NAMALWA (cell line): ENCODE results near the gene PSMB9.

Experiments
- DNase-seq: peaks from one replicate; pipeline ENCODE4 v3.0.0-alpha.2; 2015; ENCODE audit warnings: low spot score

PSMB9 gene

DNA sequence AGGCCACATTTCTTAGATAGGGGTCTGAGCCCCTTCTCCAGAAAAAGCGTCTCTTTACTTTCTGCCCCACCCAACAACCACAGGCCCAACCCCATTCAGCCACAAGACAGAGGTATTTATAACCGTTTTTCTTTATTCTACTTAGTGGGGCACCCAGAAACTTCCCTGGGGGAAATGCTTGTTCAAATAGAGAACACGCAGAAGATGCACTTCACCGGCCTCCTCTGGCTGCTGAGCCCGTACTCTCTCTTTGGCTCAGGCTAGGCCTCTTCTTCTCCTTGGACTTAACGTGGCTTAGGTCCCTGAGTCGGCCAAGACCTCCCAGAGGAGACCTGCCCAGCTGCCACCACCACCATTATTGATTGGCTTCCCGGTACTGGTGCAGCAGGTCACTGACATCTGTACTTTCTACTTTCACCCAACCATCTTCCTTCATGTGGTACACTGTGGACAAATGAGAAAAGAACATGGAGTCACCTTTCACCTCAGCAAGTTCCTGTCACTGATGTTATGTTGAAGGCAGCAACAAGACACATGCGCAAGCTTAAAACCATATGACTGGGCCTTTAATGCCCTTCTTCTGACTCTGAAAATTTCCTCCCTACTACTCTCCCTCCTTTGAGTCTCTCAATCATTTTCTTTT lies 13.3 kb upstream of the PSMB9 start:
- no peak for DNase-seq

DNA sequence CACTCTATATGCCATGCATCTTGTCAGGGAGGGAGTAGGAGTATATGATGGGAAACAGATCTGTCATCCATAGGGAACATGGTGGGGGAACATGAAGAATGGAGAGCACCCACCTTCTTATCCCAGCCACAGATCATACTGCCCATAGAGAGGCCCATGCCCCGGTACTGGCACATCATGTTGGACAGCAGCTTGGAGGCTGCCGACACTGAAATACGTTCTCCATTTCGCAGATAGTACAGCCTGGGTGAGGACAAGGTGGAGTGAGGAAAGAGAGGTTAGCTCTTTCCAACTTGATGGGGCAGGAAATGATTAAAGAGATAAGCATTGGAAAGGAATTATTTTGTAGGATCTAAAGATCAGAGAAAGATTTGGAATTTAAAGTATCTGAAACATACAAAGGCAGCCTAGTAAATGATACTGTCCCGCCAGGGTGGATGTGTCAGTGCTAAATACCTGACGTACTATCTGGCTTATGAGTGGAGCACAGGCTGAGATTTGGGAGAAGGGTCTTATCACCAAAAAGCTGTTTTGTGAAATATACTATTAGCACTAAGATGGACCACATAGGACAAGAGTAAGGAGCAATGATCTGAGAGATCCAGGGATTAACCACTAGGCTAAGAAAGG lies 11.9 kb upstream of the PSMB9 start:
- no peak for DNase-seq

DNA sequence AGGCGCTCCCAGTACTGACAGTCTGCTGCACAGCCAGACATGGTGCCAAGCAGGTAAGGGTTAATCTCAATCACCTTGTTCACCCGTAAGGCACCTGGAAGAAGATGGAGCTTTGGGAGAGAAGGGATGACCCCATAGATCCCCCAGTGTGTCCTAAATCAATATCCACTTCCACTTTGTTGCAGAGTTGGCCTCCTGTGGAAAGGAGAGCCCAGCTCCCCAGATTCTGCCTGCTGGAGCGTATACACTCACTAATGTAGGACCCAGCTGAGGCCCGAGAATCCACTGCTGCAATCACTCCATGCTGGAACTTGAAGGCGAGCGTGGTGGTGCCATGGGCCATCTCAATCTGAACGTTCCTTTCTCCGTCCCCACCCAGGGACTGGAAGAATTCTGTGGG lies 11.3 kb upstream of the PSMB9 start:
- no peak for DNase-seq

DNA sequence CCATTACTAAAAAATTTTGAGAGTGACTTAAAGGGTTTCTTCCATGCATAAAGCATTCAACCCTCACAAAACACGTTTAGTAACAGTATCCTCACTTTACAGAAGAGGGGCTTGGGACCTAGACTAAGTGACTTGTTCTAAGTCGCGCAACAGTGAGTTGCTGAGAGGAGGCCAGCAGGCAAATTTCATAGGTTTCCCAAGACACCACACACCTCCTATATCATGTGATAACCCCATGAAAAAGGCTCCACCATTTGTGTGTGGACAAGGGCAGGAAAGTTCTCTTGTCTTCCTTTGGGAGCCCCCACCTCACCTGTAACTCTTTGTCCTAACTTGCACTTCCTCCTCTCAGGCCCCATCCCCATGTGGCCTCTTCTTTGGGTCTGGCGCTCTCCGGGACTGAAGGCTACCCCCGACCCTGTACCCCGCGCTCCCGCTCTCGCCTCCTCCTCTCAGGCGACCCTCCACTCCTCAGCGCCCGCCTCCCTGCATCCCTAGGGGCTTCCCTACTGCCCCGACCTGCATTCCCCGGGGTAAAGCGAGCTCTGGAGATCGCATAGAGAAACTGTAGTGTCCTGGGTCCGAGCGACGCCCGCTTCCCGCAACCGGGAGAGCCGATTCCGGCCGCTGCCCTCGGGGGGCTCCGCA lies 10.5 kb upstream of the PSMB9 start:
- DNase-seq: peak; percentile 30

DNA sequence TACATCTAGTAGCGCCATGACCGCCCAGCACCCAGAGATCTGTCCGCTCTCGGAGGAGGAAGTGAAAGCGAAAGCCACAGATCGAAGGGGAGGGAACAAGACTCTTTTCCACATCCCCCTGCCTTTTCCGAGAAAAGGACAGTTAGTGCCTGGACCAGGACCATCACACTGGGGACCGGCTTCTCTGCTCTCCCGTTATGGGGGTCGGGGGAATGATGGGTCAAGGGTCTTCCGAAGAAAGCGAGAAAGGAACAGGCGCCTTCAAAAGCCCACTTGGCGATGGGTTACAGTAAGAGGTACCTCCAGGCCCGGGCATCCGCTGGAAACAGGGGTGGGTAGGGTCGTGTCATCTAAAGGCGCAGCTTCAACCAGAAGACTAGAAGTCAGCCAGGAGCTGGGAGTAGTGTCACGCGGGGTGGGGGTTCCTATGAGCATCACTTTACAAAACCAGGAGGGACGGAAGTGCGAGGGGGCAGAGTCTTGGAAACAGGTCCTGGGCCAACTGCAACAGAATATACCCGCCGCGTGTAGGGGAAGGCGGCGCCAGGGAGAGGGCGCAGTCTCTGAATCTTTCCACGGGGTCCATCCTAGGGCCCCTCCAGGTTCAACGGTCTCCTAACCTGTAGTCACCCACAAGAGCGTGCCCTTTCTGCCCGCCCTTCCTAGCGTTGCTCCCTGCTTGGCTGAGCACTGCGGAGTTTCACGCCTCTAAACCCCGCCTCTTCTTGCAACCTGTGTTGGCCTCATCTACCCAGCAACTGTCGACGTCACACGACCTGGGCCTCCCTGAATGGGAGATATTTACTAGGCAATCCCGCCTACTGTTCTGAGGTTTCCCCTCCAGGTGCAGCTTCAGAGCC lies 9.8 kb upstream of the PSMB9 start, which contains the start of gene PSMB8:
TSS of gene PSMB8 (minus strand) at position 69 of the 860 bp plus-strand sequence. CDS start at position 18, 51 bp downstream.
- peak; percentile 99 for DNase-seq

DNA sequence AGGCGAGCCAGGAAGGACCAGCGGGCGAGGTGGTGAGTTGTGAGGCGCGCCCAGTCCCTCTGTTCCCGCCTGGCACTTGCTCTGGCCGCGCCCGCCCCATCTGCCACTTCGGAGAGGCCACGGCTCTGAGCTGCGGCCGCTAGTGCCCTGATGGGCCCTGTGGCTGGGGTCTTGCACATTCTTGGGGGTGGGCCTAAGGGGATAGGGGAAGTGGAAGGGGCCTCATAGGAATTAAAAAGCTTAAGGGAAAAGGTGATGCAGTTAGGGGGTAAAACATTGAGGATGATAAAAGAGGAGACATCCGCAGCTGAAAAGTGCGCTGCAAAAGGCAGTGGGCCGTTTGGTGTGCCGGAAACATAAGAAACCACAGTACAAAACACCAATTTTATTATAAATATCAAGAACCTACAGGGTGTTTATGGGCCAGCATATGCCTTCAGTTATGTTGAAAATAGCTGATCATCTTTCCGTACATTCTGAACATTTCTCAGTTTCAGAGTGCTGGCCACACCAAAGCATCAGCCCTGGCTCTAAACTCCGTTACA lies 9.1 kb upstream of the PSMB9 start:
- peak; percentile 58 for DNase-seq

DNA sequence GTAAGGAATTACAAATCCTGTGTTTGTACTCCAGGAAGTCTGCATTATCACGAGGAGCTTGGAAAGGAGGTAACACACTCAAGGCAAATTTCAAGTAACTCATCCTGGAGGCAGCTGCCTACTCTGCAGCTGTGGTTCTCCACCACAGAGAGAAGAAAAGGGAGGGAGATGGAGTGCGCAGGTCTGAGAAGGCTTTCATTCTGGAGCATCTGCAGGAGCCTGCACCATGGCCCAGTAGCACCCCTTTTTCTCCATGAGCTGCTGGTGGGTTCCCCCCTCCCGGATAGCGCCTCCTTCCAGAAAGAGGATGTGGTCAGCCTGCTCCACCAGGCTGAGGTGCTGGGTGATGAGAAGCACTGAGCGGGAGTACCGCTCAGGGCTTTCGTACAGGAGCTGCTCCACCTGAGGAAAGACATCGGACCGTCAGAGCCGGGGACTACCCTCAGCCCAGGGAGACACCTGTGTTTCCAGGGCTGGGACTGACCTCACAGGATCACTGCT lies 8.6 kb upstream of the PSMB9 start:
- DNase-seq: peak; percentile 64

DNA sequence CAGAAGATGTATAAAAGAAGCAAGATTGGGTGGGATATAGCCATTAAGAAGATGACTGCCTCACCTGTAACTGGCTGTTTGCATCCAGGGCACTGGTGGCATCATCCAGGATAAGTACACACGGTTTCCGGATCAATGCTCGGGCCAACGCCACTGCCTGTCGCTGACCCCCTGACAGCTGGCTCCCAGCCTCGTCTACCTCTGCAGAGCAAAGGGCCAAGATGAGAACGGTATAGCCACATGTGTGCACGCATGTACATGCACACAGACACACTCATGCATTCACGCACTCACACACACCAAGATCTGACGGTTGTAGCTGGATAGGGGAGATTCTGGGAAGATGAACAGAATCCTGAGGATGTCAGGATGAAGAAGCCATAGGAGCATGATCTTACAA lies 7.0 kb upstream of the PSMB9 start:
- DNase-seq: no peak

DNA sequence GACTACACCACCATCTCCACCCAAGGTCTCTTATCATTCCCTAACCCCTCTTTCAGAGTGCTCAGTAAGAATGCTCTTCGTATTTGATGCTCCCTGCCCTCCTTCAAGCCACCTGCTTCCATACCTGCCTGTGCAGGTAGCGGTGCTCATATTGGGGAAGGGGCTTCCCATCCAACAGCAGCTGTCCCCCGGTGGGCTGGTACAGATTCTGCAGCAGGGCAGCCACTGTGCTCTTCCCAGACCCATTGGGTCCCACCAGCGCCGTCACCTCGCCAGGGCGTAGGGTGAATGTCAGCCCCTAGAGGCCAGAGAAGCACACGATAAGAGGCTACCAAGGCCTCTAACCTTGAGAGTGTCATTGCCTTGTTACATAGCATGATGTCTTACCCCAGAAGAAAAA lies 6.2 kb upstream of the PSMB9 start:
- DNase-seq: no peak

DNA sequence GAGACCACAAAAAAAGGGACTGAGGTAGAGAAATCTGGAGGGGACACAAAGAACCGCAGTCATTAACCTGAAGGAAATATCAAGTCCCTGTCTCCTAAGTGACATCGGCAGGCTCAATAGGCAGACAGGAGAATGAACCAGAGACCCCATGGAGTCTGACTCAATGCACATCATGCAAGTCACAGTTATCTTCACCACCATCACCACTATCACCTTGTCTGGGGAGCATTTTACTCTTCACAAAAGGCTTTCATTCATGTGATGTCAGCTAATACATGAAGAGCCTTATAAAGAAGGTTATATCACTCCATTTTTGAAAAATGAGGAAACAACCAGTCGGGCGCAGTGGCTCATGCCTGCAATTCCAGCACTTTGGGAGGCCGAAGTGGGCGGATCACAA lies 4.9 kb upstream of the PSMB9 start:
- DNase-seq: no peak

DNA sequence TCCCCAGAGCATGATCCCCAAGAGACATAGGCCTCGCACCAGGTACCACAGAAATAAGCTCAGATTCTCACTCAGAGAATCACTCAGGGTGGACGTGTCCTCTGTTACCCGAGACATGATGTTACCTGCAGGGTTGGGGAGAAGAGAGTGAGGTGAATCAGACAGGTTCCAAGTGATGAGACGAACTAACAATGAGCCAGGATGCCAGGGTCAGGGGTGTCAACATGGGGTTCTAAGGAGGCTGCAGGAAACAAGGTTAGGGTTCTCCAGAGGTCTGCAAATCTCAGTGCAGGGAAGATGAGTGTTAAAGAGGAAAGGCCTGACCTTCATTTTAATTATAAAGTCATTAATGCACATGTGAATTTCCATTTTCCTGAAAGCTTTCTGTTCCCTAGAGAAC lies 3.0 kb upstream of the PSMB9 start:
- no peak for DNase-seq

DNA sequence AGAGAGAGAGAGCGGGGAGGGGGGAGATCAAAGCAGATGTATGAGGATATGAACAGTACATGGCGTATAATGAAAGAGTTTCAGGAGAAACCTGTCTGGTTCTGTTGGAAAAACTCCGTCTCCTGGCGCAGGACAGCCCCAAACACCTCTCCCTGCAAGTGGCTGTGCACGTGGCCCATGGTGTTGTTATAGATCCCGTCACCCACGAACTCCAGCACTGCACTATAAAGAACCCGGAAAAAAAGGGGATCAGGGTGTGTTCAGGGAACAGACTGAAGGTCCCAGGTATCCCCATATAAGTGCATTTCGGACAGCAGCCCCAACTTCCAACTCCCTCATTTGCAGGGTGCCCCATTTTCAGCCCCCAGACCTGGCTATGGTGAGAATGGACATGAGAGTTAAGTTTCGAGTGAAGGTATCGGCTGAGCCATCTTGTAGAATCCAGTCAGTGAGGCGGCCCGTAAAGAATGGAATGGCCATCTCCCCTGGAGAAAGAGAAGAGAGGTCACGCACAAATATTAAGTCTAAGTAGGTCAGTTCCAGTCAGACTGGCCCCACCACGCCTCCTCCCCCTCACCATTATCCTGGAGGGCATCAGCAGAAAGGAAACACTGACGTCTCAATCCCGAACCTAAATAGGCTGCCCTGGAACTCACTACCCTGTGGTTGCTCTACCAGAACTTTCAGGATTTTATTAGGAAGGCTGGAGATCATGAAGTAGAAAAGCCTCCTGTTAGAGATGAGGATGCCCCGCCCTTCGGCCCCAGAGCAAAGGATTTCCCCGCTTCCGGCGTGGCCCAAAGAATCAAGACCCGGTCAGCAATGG lies 1.8 kb upstream of the PSMB9 start:
- DNase-seq: peak; percentile 26

DNA sequence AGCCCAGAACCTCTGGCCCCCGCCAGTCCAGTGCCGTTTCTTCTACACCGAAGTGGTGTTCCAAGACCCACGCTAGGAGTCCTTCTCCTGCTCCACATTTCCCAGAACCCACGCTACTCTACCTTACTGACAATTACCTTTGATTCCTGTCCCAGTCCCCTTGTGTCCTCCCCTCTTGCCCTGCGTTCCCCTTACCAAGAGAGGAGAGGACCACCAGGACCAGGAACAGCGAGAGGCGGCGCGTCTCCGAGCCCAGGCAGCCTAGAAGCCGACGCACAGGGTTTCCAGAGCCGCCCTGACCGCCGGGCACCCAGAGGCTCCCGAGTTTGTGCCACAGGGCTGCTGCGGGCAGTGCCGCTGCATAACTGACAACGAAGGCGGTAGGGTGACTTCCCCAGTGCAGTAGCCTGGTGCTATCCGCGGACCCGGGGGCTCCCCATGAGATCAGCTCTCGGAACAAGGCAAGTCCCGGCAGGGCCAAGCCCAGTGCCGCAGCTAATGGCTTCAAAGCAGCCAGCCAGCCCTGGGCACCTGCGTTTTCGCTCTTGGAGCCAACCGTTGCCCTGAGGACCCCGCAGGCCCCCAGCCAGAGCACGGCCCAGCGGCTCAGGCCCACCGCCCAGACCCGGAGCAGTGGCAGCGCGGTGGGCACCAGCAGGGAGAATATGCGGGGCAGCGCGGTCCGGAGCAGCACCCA lies 1.0 kb upstream of the PSMB9 start:
- DNase-seq: peak; percentile 54

DNA sequence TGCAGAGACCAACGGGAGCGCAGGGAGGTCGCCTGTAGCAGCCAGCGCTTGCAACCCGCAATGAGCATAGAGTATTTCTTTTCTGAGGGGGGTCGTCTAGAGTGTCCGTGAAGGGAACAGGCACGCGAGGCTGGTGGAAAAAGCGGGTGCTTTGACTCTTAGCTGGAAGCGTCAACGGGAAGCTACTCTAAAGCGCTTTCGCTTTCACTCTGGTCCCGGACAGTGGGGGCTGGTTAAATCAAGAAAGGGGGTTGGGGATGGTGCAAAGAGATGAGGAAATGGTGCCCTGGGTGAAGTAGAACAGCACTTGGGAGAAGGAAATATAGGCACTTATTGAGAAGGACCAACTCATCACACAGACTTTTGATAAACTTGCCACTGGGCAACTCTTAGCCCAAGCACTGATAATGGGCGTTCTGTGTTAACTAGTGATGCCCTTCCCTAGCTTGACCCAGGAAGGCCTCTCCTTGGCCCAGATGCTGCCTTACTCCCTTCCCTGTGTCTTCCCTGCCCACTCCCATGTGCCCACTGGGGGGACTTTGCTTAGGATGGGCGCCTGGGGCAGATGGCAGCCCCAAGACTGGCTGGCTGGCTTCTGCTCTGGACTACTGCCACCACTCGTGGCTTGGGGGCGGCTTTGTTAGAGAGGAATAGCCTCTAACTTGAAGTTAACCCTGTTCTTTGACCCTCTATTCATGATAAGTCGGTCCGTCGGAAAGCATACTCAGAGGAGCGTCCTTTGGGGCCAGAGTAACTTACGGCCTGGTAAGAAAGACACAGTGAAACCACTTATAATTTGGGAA lies 585 bp downstream of the PSMB9 start:
- peak; percentile 69 for DNase-seq

DNA sequence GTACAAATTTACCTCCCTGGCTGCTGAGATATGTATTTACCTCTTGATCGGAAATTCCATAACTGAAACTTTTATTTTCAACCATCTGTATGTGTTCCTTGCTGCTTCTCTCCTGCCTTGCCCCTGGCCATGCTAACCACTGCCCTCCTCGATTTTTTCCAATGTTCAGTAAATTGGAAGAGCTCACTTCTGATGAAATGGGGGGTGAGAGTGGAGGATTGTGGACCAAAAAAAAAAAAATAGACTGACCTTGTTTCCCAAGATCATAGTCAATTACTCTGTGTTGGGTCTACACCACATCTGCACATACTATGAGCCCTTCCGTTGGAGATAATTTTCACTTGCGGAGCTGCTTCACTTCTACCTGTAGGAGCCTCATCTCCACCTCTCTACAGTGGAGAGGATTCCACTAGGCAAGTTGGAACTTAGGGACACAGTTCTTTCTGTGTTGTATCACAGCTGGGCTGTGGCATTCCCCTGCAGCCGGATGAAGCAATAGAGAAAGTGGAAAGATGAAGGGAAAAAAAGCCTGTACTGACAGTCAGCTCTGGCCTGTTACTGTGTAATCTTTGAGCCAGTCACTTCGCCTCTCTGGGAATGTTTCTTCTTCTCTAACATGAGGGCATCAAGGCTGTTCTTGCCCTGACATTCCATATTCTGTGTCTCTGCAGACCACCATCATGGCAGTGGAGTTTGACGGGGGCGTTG lies 1.6 kb downstream of the PSMB9 start:
- no peak for DNase-seq

DNA sequence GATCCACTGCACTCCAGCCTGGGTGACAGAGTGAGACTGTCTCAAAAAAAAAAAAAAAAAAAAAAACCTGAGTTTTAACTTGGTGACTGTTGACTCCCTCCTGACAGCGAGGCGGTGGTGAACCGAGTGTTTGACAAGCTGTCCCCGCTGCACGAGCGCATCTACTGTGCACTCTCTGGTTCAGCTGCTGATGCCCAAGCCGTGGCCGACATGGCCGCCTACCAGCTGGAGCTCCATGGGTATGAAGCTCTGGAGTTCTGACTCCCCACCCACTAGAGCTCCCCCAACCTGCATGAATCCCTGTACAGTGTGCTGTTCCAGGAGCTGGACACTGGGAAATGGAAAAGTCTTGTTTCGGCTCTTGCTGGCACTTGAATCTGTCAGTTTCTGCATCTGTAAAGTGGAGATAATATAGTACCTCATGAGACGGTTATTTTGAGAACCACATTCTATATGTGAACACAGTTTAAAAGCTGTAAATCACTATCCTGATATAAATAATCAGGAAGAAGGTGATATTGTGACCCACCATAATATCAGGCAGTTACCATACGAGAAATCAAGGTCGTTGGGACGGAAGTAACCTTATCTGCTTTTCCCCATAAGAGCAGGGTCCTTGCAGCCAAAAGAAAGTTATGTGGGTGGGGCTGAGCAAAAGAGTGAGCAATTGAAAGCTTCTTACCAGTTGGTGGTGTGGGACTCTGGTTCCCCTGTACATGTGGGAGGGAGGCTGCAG lies 3.3 kb downstream of the PSMB9 start:
- no peak for DNase-seq

DNA sequence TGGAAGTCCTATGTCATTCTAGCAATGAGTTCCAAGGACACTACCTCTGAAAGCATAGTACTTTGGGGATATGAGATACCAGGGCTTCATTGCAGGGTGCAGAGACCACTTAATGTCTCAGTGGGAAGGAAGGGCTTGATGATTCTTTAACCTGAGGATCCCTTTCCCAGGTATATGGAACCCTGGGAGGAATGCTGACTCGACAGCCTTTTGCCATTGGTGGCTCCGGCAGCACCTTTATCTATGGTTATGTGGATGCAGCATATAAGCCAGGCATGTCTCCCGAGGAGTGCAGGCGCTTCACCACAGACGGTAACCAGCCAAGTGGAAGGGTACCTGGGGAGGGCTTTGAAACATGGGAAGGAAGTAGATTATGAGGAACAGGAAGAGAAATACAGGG lies 4.2 kb downstream of the PSMB9 start:
- DNase-seq: no peak

DNA sequence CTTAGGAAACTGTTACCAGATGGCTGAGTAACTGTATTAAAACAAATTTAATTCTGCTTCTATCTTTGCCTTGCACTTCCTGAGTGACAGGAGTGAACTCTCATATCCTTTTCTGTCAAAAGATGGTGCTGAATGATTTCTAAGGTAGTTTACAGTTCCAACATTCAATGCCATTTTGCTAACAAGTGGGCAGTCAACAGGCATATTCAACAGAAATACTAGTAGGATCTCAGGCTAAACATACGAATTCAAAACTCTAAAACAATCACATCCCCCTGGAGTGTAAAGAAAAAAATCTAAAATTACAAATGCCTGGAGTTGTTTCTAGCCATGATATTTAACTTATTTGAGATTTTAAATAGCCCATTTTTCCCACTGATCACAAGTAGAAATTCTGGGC lies 6.7 kb downstream of the PSMB9 start:
- DNase-seq: no peak
